ENCODE results near the gene FBXO36.

The FBXO36 gene

GRCh38 chr2:229917793-229918192 is 4.5 kb upstream of the FBXO36 start:
- TF ChIP-seq CTCF (IDR thresholded peaks at IDR 0.05) = no peak

- TF ChIP-seq CTCF (IDR thresholded peaks at IDR 0.05) = no peak
Observed at GRCh38 chr2:229920011-229920641, 2.2 kb upstream of the FBXO36 start.

GRCh38 chr2:229921101-229921891 is 1.0 kb upstream of the FBXO36 start:
- no peak for TF ChIP-seq CTCF (IDR thresholded peaks at IDR 0.05)

- no peak for TF ChIP-seq CTCF (IDR thresholded peaks at IDR 0.05)
Observed at GRCh38 chr2:229921892-229922448, 333 bp upstream of the FBXO36 start, which contains the start of gene TRIP12. TSS of gene TRIP12 (minus strand) at chr2:229922009. CDS start at chr2:229880079, 41,930 bp downstream.

- TF ChIP-seq CTCF (IDR thresholded peaks at IDR 0.05) = no peak
Observed at GRCh38 chr2:229925201-229925600, 2.9 kb downstream of the FBXO36 start.

GRCh38 chr2:229927817-229928321 is 5.6 kb downstream of the FBXO36 start:
- TF ChIP-seq CTCF (IDR thresholded peaks at IDR 0.05) = no peak

- TF ChIP-seq CTCF (IDR thresholded peaks at IDR 0.05) = no peak
Observed at GRCh38 chr2:229930656-229931055, 8.4 kb downstream of the FBXO36 start.
